AG04450 (cell line): Measurements from ENCODE around the gene FAM219A. TPM values are rescaled to one million over a fixed set of nuclear protein-coding genes. Genes with fewer than 3 reads are reported as not detected.

ENCODE experiments used
- CTCF ChIA-PET: fragments of 300-600, 350-600 bp; formaldehyde crosslinking; extraction: SDS; loops from one replicate; lab custom pipeline; 2022; ENCODE audit warnings: antibody characterized with exemption, inconsistent platforms; lab: Charles Lee
- POLR2A ChIA-PET: fragments of 350-600 bp; formaldehyde crosslinking; extraction: SDS; loops from one replicate; lab custom pipeline; 2021; ENCODE audit warnings: antibody characterized with exemption, inconsistent platforms; lab: Yijun Ruan, JAX
- DNase-seq: peaks from one replicate; pipeline ENCODE4 v3.0.0-alpha.2; 2011; ENCODE audit warnings: low read depth, low spot score
- H3K27ac ChIP-seq: one replicate; pipeline ENCODE4 v1.5.1; 2012; ENCODE audit warnings: low read depth, low read length, control low read depth
- H3K27me3 ChIP-seq: one replicate; pipeline ENCODE4 v1.6.0; 2012; ENCODE audit warnings: low read length; ENCODE audit not compliant: control insufficient read depth, insufficient read depth
- H3K4me3 ChIP-seq: 2 replicates; pipeline ENCODE4 v1.5.1; 2011; ENCODE audit warnings: mild to moderate bottlenecking, low read depth, low read length, control low read depth
- H3K9me3 ChIP-seq: 2 replicates; pipeline ENCODE4 v1.5.1; 2012; ENCODE audit warnings: low read length; ENCODE audit not compliant: control insufficient read depth, insufficient read depth
- polyA plus RNA-seq: library from polyadenylated mRNA; depleted of rRNA; stranded (reverse); fragments of >200 nt; gene quantifications from 2 replicates; pipeline ENCODE4 v1.2.3, GENCODE V29; 2011
- TF ChIP-seq, protein P1 (sequence below): IDR thresholded peaks from 2 replicates; pipeline ENCODE4 v1.5.1; 2011; ENCODE audit warnings: low read depth, low read length, control low read depth, inconsistent platforms

The FAM219A gene
- polyA plus RNA-seq, 1 experiment, result 8.0 TPM

DNA sequence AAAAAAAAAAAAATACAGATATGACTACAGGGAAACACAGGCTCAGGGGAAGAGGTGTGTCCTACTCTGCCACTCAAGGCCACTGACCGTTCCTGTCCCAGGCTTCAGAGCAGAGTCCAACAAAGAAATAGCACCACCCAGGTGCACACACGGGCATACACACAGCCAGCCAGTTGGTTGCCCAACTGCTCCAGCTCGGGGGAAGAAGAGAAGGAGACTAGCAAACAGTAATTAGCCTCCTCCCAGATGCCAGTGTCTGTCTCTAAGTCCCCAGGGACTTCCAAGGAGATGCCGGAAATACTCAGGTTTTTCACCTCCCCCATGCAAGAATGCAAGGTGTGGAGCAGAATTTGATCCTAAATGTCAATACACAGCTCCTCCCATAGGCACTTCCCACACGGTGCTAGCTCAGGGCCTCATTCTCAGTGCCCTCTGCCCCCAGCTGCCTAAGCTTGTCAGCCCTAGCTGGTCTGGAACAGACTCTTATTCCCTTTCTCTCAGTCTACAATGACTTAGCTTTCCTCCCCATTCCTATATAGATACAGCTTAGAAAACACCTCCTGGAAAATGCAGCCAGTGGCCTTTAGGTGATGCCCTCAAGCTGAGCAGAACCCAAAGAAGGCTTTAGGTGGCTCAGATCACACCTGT is 83.3 kb downstream of the FAM219A start:
- H3K27me3 ChIP-seq, result peaks cover 42% of the 10 kb centered on the region
- H3K27ac ChIP-seq, result no peak overlapping the region
- no peak overlapping the region for H3K4me3 ChIP-seq
- peaks cover 22% of the 10 kb centered on the region for H3K9me3 ChIP-seq
- TF ChIP-seq, protein P1, sequence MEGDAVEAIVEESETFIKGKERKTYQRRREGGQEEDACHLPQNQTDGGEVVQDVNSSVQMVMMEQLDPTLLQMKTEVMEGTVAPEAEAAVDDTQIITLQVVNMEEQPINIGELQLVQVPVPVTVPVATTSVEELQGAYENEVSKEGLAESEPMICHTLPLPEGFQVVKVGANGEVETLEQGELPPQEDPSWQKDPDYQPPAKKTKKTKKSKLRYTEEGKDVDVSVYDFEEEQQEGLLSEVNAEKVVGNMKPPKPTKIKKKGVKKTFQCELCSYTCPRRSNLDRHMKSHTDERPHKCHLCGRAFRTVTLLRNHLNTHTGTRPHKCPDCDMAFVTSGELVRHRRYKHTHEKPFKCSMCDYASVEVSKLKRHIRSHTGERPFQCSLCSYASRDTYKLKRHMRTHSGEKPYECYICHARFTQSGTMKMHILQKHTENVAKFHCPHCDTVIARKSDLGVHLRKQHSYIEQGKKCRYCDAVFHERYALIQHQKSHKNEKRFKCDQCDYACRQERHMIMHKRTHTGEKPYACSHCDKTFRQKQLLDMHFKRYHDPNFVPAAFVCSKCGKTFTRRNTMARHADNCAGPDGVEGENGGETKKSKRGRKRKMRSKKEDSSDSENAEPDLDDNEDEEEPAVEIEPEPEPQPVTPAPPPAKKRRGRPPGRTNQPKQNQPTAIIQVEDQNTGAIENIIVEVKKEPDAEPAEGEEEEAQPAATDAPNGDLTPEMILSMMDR, result no peak
- POLR2A ChIA-PET, result no interaction called here
- no peak for DNase-seq
- CTCF ChIA-PET, result interaction anchor here (3.0 to 6.5 kb wide), 2 partner anchors 29 to 42 kb away, joined by 11 to 59 read pairs; no protein-coding TSS in a partner anchor

DNA sequence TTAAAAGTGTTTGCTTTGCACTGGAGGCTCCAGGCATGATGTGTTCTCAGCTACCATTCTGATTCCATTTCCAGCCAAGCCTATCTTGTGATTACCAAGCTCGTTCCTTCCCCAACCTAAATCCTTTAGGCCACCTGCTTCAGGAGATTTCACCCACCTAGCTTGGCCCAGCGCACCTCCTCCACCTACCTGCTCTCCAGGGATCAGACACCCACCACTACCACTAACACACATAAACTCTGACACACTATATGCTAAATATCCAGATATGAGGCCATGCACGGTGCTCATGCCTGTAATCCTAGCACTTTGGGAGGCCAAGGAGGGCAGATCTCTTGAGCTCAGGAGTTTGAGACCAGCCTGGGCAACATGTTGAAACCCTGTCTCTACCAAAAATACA is 84.0 kb downstream of the FAM219A start:
- POLR2A ChIA-PET, result no interaction called here
- TF ChIP-seq, protein P1, result no peak
- DNase-seq, result no peak
- H3K27ac ChIP-seq, result no peak overlapping the region
- no peak overlapping the region for H3K4me3 ChIP-seq
- CTCF ChIA-PET, result interaction anchor here (1.9 to 3.0 kb wide), 2 partner anchors 30 to 42 kb away, joined by 4 to 11 read pairs; no protein-coding TSS in a partner anchor
- H3K27me3 ChIP-seq, result peaks cover 47% of the 10 kb centered on the region
- H3K9me3 ChIP-seq, result peaks cover 22% of the 10 kb centered on the region

DNA sequence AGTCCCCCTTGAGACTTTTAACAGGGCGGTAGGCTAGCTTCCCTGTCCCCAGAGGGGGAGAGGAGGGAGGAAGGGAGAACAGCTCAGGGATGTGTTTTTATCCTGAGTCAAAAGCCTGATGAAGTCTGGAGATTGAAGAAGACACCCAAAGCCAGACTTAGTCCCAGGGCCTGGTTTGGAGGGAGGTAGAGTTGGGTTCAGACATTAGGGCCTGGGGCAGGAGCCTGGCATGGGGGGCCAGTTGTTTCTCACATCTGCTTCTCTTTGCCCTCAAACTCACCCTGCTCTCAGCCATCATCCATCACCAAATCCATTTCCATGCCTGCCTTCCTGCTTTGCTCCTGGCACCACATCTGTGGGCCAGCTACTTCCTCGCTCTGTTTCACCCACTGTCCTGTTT is 84.6 kb downstream of the FAM219A start:
- CTCF ChIA-PET, result interaction anchor here (1.9 to 3.0 kb wide), 2 partner anchors 31 to 41 kb away, joined by 4 to 11 read pairs; no protein-coding TSS in a partner anchor

DNA sequence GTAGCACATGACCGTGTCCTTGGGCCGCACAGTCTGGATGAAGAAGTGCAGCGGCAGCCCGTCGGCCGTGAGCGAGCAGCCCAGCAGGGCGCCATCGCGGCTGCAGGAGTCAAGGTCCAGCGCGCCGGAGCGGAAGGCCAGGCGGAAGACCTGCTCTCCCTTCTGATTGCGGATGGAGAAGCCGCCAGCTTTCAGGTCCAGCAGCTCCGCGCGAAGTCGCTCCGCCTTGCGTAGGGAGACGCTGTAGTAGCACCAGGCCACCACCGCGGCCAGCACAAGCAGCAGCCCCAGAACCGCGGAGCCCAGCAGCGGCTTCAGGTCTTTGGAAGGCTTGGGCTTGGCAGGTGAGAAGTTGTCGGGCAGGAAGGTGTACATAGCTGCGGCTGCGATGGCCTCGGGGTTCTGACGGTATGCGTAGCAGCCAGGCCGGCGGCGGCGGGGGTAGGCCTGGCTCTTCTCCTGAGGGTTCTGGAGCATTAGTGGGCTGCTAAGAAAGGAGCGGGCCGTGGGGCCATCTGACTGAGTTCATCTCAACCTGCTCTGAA is 85.8 kb downstream of the FAM219A start:
- no peak overlapping the region for H3K27ac ChIP-seq
- POLR2A ChIA-PET, result no interaction called here

More for the DNA sequence above, 84.6 kb downstream of the FAM219A start:
- DNase-seq, result no peak
- POLR2A ChIA-PET, result no interaction called here
- TF ChIP-seq, protein P1, result no peak
- Histone ChIP-seq H3K27me3 (peaks cover 47% of the 10 kb centered on the region), H3K4me3 (no peak overlapping the region), H3K9me3 (peaks cover 22% of the 10 kb centered on the region), H3K27ac (no peak overlapping the region)

More for the DNA sequence above, 85.8 kb downstream of the FAM219A start:
- TF ChIP-seq, protein P1, result no peak
- DNase-seq, result no peak
- peaks cover 47% of the 10 kb centered on the region for H3K27me3 ChIP-seq
- no peak overlapping the region for H3K4me3 ChIP-seq
- CTCF ChIA-PET, result interaction anchor here (1.9 to 3.0 kb wide), 2 partner anchors 32 to 40 kb away, joined by 4 to 11 read pairs; no protein-coding TSS in a partner anchor
- H3K9me3 ChIP-seq, result peaks cover 22% of the 10 kb centered on the region
